Stimulated activated CD8-positive, alpha-beta memory T cell treated with anti-CD3 and anti-CD28 coated beads, Interleukin-4, amount 100 ng/mL, for 4 hours (primary cell): ENCODE data around the gene PIGS.
"Not testable (repeated sequence)": the region's sequence is repeated elsewhere in the genome, so short reads cannot be mapped to it uniquely, and the experiment has no call there.

Experiments used
- DNase-seq, 2 donors: peaks; one replicate each; pipeline ENCODE4 v3.0.0-alpha.2; 2020; ENCODE audit warnings: low read depth in 2 of 2, low spot score in 1 of 2

The PIGS gene

DNA sequence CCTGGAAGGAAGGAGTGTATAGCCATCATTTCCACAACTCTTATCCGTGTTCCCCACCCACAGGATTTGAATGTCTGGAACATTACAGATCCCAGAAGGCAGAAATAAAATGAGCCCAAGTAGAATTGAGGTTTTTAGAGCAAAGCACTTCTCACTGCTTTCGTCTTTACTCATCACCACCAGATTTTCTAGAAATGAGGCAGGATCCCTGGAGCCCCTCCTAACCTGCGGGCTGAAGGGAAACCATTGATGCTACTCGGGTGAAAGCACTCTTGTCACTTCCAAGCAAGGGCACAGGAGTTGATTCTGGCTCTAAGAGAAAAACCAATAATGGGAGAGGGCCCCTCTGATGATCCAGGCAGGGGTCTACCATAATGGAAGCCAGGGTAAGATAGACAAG, 8.2 kb upstream of the PIGS start:
- DNase-seq, result no peak

DNA sequence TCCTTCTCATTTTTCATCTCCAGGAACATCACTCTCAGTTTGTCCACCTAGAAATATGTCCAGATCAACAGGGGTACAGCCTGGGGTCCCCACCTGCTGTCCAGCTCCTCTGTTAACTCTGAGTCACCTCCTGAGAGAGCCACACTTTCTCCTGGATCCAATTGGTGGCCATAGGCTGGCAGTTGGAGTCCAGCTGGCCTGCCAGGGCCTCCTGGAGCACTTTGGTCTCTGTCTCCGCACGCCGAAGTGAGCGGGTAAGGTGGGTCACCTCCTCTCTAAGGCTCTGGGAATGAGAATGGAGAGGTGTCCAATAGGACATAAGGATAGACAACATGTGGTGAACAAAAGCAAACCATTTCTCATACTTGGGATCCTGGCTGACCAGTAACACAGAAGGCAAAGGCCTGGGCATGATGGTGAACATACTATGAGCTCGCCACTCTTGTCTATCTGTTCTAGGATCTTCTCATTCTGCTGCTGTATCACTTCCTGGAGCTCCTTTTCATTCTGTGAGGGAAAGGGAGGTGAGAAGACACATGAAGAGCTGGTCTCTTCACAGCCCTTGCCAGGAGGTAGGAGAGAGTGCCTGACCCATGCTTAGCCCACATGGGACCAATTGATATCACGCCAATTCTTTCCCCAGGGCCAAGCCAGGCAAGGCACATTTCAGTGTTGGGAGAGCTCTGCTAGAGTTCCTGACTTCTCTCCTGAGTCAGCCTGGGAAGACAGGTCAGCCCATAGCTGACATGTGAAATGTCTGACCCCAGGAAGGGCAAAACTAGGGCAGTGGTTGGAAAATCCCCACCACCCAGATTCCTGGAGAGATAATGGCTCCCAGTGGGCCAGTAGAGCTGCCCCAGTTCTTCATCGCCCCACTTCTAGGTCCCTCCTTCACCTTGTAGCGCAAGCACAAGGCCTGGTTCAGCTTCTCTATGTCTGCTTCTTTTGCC, 7.2 kb upstream of the PIGS start:
- no peak for DNase-seq

DNA sequence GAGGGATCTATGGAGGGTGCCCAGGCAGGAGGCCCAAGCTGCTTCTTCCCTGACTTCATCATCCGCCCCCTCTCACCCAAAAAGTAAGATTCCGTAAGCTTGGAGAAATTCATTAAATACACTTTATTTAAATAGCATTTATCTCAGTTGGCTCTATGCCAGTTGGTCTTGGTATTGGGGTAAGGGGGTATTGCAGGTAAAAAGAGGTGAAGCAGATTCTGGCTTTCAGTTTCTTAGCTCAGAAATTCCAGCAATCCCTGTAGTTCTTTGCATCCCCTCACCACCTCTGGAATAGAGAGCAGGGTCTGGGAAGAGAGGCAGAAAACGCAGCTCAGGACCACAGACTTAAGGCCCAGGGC, 6.1 kb upstream of the PIGS start:
- no peak for DNase-seq

DNA sequence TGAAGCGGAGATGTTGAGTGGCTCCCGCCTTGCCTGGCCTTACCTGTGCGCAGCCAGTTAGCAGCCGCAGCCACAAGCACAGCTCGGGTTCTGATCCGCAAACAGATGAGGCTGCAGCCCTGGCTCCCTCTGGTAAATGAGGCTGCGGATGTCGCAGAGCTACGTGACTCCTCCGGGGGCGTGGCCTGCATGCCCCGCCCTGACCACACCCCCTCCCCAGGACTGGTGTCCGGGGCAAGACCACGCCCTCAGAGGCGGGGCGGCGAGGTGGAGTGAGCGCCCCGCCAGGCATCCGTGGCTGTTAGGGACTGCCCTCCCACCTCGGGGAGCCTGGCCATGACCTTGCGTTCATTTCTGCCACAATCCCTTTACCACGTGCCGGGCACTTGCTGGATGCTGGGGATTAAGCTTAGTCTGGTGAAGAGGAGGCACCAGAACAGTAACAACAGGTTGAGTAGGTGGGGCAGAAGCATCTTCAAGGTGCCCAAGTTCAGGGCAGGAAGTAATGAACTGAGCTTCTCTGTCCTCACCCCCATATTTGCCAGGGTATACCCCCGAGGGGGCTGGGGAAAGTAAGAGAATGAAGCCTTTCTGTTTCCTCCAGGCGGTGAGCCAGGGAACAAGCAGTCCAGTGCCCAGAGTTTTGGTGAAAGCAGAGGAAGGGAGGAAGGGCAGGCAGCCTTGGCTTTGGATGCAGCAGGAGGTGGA, 5.6 kb upstream of the PIGS start, which contains the start of gene ALDOC:
Gene ALDOC, minus strand, starts transcription at position 138 of the 708 bp plus-strand sequence. CDS start 1,363 bp downstream, outside the sequence.
- peak; percentile 91 to 96 for DNase-seq

DNA sequence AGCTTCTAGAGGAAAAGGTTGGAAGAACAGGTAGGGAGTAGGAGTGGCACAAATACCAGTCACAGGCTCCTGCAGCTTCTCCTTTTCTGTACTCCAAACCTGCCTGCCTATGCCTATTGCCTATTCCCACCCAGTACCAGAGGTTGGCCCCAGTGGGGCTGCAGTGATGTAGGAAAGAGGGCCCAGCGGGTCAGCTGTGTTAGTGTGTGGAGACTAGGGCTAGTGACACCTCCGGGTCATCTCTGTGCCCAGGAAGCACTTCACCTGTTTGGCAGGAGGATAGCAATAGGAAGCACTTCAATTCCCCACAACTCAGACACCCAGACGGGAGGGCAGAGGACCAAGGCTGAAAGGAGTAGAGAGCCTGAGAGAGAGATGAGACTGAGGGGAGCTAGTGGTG, 4.7 kb upstream of the PIGS start:
- not testable (repeated sequence) for DNase-seq

DNA sequence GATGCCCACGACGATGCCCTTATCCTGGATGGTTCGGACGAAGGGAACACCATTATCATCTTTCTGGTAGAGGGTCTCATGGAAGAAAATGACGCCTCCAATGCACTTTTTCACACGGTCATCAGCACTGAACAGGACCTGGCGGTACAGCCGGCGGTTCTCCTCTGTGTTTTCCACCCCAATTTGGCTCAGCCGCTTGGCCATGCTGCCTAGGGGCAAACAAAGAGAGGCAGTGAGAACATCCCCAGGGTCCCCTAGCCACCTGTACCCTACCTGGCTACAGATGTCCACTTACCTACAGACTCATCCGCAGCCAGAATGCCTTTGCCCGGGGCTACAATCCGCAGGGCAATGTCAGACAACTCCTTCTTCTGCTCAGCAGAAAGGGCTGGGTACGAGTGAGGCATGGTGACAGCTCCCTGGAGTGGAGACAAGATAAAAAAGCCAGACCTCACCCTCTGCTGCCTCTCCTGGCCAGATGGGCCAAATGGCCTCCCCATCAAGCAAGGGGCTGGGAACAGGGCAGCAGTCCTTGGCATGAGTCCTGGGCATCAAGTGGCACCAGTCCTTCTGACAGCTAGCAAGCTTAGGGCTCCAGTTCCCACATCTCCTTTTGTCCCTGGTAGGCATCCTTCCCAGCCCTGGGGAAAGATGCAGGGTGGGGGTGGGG, 3.9 kb upstream of the PIGS start:
- no peak for DNase-seq

DNA sequence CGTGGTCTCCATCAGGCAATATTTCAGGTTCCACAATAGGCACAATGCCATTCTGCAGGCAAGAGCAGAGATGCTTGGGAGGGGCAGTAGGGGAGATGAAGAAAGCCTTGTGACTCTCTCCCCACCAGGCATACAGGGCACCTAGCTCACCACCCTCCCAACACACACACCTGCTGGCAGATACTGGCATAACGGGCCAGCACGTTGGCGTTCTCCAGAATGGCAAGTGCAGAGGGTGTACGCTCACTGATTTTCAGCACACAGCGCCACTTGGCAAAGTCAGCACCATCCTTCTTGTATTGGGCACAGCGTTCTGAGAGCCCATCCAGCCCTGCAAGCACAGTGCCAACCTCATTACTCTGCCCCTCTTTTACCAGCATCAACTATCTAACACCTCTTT, 3.2 kb upstream of the PIGS start:
- DNase-seq, result no peak

DNA sequence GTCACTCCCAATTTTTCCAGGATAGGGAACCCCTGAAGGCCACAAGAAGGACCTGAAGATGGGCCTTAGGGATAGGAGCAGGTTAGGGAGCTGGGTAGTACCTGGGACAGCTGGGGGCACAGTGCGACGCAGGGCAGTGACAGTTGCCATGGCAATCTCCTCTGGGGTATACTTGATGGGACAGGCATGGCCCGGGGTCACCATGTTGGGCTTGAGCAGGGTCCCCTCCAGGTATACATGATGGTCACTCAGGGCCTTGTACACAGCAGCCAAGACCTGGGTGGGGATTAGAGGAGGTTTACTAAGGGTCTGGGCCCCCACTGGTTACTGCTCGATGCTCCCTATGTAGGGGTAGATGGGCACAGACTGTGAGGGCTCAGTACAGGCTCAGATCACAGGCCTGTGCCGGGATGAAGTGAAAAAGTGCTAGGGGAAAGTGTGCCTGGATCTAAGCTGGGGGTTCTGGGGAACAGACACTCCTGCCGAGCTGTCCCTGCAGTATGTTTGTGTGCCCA, 2.7 kb upstream of the PIGS start:
- DNase-seq, result no peak

DNA sequence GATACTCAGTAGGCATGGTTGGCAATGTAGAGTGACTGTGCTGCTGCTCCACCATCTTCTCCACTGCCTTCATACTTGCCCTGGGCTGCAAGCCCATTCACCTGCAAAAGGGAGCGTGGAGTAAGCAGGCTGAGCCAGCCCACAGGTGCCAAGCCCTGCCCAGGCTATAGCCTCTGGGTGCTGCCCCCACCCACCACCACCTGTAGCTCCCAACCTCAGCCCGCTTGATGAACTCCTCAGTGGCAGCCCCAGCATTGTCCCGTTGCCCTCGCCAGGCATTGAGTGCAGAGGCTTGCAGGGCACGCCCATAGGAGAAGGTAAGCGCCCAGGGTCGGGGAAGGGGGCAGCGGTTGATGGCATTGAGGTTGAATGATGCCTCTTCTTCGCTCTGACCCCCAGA, 2.2 kb upstream of the PIGS start:
- no peak for DNase-seq

DNA sequence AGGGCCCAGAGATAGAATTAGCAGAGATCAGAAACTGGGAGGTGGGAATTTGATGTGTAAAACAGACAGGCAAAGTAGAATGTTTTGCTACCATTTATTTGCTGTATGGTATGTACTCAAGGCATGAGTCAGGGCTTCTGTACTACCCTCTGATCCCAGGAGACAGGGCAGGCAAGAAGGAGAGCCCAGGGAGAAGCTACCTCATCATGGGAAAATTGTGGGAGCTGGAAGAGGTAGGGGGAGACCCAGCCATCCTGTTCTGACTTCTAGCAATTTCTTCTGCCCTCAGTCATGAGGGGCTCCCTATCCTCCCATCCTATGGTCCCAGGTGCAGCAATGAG, 1.7 kb upstream of the PIGS start:
- DNase-seq, result no peak

DNA sequence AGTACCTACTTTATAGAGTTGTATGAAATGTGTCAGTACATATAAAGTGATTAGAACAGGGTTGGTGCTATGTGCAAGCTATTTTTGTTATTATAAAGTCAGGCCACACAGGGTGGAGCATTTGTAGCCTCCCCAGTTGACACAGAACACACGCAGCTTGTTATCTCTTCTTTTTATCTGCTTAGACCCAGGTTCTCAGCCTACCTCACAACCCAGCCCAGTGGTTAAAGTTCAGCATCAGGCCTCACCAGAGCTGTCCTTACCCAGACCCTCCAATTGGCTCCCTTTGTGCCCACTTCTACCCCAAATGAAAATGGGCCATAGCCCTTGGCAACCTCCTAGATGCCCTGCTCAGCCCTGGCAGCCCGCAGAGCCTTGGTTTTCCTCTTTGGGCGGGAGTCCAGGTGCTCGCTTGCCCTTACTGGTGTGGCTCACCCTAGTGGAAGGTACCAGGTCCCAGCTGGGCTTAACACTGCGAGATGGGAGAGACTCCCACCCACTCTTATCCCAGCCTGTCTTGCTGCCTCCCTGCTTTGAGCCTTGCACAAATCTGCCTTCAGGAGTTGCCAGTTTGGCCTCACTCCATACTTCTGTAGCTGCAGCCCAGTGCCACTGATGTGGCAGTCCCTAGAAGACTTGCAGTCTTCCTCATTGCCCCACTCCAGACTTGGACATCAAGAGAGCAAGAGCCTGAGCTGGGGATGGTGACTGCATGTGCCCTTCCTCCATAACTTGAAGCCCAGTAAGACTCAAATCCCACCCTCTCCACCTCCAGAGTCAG, 1.1 kb upstream of the PIGS start:
- no peak for DNase-seq

DNA sequence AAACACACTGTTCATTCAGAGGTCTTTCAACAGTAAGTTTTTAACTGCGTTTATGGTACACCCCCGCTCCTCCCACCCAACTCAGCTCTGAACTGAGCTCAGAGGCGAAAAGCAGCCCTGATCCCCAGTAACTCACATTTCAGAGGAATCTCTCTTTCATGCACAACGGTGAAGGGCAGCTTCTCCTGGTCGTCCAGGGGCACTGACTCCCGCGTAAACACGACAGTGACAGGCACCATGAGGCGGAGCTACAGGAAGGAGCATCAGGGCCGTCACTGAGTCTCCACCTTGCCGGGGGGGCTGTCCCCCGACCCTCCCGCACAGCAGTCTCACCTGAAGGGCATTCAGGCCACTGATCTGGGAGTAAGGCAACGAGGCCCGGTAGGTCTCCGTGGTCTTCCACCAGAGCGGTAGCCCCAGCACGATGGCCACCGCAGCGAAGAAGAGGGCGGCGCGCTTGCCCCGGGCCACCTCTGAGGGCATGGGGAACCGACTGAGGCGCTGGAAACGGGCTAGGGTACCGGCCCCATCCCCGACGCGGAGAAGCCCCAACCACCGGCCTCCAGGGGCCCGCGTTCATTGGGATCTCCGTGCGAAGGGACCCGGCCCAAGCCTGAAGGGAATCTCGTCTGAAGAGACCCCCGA, 486 bp downstream of the PIGS start:
- DNase-seq, result no peak

DNA sequence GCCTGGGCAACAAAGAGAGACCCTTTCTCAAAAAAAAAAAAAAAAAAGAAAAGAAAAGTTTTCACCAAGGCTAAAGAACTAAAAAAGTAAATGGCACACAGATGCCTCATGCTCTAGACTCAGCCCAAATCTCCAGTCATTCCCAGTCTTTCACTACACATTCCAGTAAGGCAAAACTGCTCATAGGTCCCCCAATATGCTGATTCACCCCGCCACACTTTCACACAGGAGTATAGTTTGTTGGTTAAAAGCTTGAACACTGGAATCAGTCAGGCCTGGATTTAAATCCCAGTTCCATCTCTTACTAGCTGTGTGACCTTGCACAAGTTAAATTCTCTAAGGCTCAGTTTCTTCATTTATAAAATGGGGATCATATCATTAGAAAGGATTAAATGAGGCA, 1.9 kb downstream of the PIGS start:
- DNase-seq, result no peak

DNA sequence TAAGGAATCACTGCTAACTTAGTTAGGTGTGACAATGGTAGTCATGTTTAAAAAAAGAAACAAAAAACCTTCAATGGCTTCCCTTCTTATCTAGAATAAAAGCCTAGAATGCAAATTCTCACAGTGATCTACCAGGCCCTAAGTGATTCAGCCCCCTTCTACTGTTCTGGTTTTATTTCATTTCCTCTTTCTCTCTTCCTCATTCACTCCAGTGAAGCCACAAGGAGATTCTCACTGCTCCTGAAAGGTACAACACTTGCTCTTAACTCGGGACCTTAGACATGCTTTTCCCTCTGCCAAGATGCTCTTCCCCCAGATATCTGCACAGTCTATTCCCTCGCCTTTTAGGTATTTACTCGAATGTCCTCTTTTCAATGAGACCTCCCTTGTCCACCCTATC, 3.7 kb downstream of the PIGS start:
- no peak for DNase-seq

DNA sequence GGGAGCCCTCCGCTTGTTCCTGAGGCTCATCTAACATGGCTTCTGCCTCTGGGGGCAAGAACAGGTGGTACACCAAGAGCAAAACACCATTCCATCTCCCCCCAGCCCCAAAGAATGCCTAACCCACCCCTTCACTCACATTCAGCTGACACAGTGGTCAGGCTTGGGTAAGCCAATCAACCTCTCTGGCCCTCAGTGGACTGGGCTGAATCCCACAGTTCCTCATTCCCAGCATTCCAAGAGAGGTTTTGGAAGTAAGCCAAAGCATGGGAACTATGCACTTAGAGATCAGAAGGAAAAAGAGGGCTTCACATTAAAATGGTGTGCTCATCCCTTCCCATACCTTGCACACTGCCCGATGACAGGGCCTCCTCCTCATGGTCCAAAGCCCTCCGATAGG, 7.8 kb downstream of the PIGS start:
- DNase-seq, result no peak

DNA sequence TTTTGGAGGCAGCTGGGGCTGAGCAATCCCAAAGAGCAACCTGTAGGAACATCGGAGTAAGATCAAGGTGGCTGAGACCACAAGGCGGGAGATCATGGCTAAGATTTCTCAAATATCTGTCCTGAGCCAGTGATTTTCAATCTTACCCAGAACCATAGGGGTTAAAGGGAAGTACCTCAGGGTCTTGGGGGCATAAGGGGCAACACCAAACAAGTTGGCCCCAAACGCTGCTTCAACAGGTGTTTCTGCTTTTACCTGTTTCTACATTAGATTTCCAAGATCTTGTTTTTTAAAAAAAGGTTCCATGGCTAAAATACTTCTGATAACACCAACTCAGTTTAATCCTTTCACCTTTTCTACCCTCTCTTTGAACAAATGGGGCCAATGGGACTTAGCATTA, 16.3 kb downstream of the PIGS start:
- no peak for DNase-seq

DNA sequence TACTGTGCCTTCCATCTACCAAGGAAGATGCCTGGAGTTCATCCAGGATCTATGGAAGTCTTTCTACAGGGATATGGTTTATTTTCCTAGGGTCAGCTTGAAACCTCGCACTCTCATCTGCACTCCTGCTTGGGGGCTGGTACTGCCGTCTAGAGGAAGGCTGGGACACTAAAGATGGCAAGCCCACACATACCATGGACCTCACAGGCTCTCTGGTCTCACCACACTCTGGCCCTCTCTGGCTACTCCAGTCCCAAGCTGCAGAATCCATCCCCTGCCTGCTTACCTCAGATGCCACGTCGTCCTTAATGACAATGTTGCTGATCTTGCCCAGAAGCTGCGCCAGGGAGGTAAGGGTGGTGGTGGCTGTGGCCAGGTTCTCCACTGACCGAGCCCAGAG, 16.8 kb downstream of the PIGS start:
- DNase-seq, result no peak

DNA sequence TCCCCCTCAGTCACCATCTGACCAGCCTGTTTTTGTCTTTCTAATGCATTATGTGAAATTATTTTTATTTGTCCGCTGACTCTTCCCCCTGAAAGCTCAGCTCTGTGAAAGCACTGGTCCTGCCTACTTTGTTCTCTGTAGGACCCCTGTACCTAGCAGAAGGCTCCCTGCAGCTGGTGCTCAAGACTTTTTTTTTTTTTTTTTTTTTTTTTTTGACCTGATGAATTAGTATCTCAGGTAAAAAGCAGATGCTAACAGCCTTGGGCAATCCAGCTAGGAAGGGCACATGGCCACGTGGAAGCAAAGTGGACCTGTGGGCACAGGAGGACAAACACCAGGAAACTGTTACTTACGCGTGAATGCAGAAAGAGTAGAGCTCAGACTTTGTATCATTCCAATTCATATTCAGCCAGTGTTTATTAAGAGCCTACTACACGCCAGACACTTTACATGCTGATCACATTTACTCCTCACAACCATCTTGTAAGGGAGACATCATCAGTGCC, 18.3 kb downstream of the PIGS start:
- no peak for DNase-seq

DNA sequence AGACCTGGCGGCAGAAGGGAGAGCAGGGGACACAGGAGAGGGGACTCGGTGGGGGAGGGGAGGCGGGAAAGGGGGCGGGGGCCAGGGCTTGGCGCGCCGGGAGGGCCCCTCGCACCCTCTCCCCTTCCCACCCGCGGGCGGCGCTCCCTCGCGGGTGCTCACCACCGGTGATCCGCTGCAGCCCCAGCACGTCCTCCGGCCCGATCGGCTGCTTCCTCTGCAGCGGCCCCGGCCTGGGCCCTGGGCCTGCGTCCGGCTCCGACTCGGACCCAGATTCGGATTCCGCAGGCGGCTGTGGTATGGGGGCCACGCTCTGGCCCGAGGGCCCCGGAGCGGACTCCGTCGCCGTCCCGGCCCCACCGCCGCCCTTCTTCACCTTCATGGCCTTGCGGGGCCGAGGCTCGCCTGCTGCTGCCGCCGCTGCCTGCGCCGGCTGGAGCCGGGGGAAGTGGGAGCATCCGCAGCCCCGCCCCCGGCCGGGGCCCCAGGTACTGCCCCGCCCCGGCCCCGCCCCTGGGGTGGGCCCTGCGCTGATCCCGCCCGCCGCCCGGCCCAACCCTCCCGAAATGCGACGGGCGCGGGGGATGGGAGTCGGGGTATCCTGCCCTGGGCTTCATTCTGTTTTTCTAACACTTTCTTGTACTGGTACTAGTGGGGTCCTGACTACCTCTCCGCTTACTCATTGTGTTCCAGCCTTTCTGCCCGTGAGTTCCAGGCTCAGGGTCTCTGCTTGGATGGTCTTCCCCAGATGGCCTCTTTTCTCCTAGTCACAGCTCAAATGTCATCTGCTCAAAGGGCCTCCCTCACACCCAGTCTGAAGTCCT, 18.9 kb downstream of the PIGS start, which contains the start of gene UNC119:
Gene UNC119, minus strand, starts transcription at position 449 of the 824 bp plus-strand sequence. Its CDS starts 67 bp downstream, at position 382.
- DNase-seq, result peak; percentile 48 to 52
